Measurements from ENCODE around the gene C19orf47. TPM values are rescaled to one million over a fixed set of nuclear protein-coding genes. Genes with fewer than 3 reads are reported as not detected.

The C19orf47 gene
- polyA plus RNA-seq, 3 donors = 7.6 to 10.2 (median 8.0) TPM

GRCh38 chr19:40337594-40337993 lies 10.6 kb downstream of the C19orf47 start:
- intact Hi-C loops (cut with micrococcal nuclease) = no loop called here
- H3K4me3 ChIP-seq (replicated peaks in 1 of 3; ENCODE audit: low read depth in 2 of 3, low read length in 3 of 3) = no peak overlapping the region
- H3K4me1 ChIP-seq (ENCODE audit: control insufficient read depth in 1 of 2, insufficient read depth in 2 of 2, low read length in 2 of 2) = no peaks in the 10 kb centered on the region
- no peaks in the 10 kb centered on the region for H3K27me3 ChIP-seq (ENCODE audit: control insufficient read depth in 2 of 2, insufficient read depth in 2 of 2, low read length in 2 of 2)
- H3K79me2 ChIP-seq (ENCODE audit: insufficient read depth, low read length) = peaks cover 12% of the 10 kb centered on the region
- no peak overlapping the region for H3K9ac ChIP-seq (ENCODE audit: insufficient read depth, low read length, poor library complexity, severe bottlenecking)
- DNase-seq = no peak
- no peak for TF ChIP-seq CTCF (IDR thresholded peaks at IDR 0.05)
- 95% methylated on average over 4 of the region's 5 CpGs for WGBS (ENCODE audit: insufficient coverage)
- H3K36me3 Mint-ChIP-seq = peaks cover 54 to 76% of the 10 kb centered on the region in 2 donors
- H3K27me3 Mint-ChIP-seq (ENCODE audit: low read depth in 3 of 3) = peaks cover 0 to 2% (median 0%) of the 10 kb centered on the region in 3 donors
- no peaks in the 10 kb centered on the region for H3K9me3 ChIP-seq (replicated peaks in 1 of 2; ENCODE audit: control insufficient read depth in 1 of 2, insufficient read depth in 1 of 2, low read length in 2 of 2)
- peaks cover 52 to 74% of the 10 kb centered on the region in 2 donors for H3K36me3 ChIP-seq (replicated peaks in 1 of 2; ENCODE audit: control insufficient read depth in 1 of 2, insufficient read depth in 2 of 2, low read length in 2 of 2)
- H3K4me1 Mint-ChIP-seq = no peaks in the 10 kb centered on the region
- no peak overlapping the region for H3K4me3 Mint-ChIP-seq
- peaks cover 7% of the 10 kb centered on the region for H4K20me1 ChIP-seq (ENCODE audit: insufficient read depth, low read length)
- H3K4me2 ChIP-seq (replicated peaks; ENCODE audit: extremely low read depth, low read length, poor library complexity, severe bottlenecking) = no peak overlapping the region
- peaks cover 0 to 1% (median 0%) of the 10 kb centered on the region in 7 donors for H3K9me3 Mint-ChIP-seq
- no peak overlapping the region for H2AFZ ChIP-seq (ENCODE audit: insufficient read depth, low read depth, low read length, poor library complexity, severe bottlenecking)
- peak overlapping the region in 3 of 7 donors; percentile 4 to 40 (median 26) for H3K27ac Mint-ChIP-seq
- no peak overlapping the region for H3K27ac ChIP-seq (ENCODE audit: low read depth in 1 of 2, low read length in 2 of 2)

GRCh38 chr19:40337107-40337506 lies 11.1 kb downstream of the C19orf47 start:
- no peak for TF ChIP-seq CTCF (IDR thresholded peaks at IDR 0.05)
- no peak overlapping the region for H3K4me3 Mint-ChIP-seq
- DNase-seq = no peak
- H3K4me1 Mint-ChIP-seq = no peaks in the 10 kb centered on the region
- WGBS (ENCODE audit: insufficient coverage) = no CpG with 5 or more reads among the region's 2 CpGs
- H3K36me3 ChIP-seq (replicated peaks in 1 of 2; ENCODE audit: control insufficient read depth in 1 of 2, insufficient read depth in 2 of 2, low read length in 2 of 2) = peaks cover 56 to 75% of the 10 kb centered on the region in 2 donors
- no peak overlapping the region for H3K27ac Mint-ChIP-seq
- H3K27ac ChIP-seq (ENCODE audit: low read depth in 1 of 2, low read length in 2 of 2) = no peak overlapping the region
- no peak overlapping the region for H2AFZ ChIP-seq (ENCODE audit: insufficient read depth, low read depth, low read length, poor library complexity, severe bottlenecking)
- peaks cover 0 to 2% (median 0%) of the 10 kb centered on the region in 3 donors for H3K27me3 Mint-ChIP-seq (ENCODE audit: low read depth in 3 of 3)
- no peak overlapping the region for H3K4me3 ChIP-seq (replicated peaks in 1 of 3; ENCODE audit: low read depth in 2 of 3, low read length in 3 of 3)
- H3K4me2 ChIP-seq (replicated peaks; ENCODE audit: extremely low read depth, low read length, poor library complexity, severe bottlenecking) = no peak overlapping the region
- H4K20me1 ChIP-seq (ENCODE audit: insufficient read depth, low read length) = peaks cover 6% of the 10 kb centered on the region
- no peaks in the 10 kb centered on the region for H3K4me1 ChIP-seq (ENCODE audit: control insufficient read depth in 1 of 2, insufficient read depth in 2 of 2, low read length in 2 of 2)
- H3K36me3 Mint-ChIP-seq = peaks cover 57 to 81% of the 10 kb centered on the region in 2 donors
- H3K79me2 ChIP-seq (ENCODE audit: insufficient read depth, low read length) = peaks cover 9% of the 10 kb centered on the region
- no peak overlapping the region for H3K9ac ChIP-seq (ENCODE audit: insufficient read depth, low read length, poor library complexity, severe bottlenecking)
- H3K9me3 ChIP-seq (replicated peaks in 1 of 2; ENCODE audit: control insufficient read depth in 1 of 2, insufficient read depth in 1 of 2, low read length in 2 of 2) = no peaks in the 10 kb centered on the region
- H3K27me3 ChIP-seq (ENCODE audit: control insufficient read depth in 2 of 2, insufficient read depth in 2 of 2, low read length in 2 of 2) = no peaks in the 10 kb centered on the region
- H3K9me3 Mint-ChIP-seq = peaks cover 0 to 1% (median 0%) of the 10 kb centered on the region in 7 donors
- intact Hi-C loops (cut with micrococcal nuclease) = no loop called here

All from CD14-positive monocyte (primary cell).